GM12872 (cell line): ENCODE measurements around the gene ABCC9.

Experiments used
- TF ChIP-seq, protein P1 (sequence below): IDR thresholded peaks from 3 replicates; pipeline ENCODE4 v1.5.1; 2011; ENCODE audit warnings: low read depth, mild to moderate bottlenecking, low read length, moderate library complexity; ENCODE audit not compliant: insufficient read depth

Gene ABCC9

DNA sequence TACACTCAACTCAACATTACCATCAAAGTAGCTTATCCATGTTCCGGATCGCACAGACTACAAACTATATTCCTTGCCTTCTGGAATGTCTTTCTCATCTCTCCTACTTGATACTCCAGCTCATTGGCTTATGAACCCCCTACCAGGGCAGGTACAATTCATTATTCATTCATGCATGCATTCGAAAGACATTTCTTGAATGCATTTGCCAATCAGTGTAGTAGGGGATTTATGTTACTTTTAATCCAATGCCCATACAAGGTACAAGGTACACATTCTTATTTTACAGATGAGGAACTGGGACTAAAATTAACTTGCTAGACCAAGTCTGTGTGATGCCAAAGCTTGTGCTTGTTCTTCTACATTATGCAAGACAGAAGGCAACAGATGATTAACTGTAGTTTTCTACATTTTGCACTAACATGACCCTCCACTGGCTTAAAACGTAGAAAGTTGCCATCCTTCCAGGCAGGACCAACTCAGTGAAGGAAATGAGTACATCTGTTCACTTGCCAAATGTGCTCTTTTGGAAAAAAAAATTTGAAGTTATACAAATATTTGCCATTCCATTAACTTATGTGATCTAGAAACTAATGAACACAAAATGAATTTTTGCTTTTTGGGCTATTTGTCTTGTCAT, 113.0 kb downstream of the ABCC9 start:
- TF ChIP-seq, protein P1, sequence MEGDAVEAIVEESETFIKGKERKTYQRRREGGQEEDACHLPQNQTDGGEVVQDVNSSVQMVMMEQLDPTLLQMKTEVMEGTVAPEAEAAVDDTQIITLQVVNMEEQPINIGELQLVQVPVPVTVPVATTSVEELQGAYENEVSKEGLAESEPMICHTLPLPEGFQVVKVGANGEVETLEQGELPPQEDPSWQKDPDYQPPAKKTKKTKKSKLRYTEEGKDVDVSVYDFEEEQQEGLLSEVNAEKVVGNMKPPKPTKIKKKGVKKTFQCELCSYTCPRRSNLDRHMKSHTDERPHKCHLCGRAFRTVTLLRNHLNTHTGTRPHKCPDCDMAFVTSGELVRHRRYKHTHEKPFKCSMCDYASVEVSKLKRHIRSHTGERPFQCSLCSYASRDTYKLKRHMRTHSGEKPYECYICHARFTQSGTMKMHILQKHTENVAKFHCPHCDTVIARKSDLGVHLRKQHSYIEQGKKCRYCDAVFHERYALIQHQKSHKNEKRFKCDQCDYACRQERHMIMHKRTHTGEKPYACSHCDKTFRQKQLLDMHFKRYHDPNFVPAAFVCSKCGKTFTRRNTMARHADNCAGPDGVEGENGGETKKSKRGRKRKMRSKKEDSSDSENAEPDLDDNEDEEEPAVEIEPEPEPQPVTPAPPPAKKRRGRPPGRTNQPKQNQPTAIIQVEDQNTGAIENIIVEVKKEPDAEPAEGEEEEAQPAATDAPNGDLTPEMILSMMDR = no peak

DNA sequence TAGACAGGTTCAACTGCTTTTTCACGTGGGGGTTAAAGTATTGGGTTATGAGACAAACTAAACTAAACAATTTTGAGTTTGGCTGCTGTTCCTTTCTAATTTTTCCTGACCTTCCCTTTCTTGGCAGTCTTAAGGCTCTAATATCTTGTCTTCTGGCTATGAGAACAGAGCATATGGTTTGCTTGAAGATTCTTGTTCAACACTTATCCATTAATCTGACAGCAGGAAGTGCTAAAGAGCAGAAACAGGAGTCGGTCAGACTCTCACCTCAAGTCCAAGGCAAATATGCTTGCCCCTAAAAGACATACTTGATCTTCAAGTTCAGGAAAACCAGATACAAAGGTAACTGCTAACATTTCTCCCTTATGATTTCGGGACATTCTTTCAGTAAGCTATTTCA, 114.1 kb downstream of the ABCC9 start:
- TF ChIP-seq, protein P1 = no peak

DNA sequence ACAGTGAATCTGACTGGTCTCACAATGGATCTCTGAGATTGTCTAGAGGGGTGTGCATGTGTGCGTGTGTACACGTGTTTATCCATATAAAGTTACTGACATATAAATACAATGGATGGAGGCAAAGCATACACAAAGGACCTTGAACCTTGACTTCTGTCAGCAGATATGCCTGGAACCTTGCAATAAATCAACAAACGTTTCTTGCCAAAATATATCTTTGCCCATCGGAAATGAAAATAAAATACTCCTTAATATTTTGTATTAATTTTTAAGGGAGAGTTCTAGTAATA, 114.7 kb downstream of the ABCC9 start:
- TF ChIP-seq, protein P1 = no peak

GRCh38 chr12:21825886-21826617, 115.2 kb downstream of the ABCC9 start:
- TF ChIP-seq, protein P1 = no peak

GRCh38 chr12:21823581-21823980, 117.6 kb downstream of the ABCC9 start:
- TF ChIP-seq, protein P1 = no peak

DNA sequence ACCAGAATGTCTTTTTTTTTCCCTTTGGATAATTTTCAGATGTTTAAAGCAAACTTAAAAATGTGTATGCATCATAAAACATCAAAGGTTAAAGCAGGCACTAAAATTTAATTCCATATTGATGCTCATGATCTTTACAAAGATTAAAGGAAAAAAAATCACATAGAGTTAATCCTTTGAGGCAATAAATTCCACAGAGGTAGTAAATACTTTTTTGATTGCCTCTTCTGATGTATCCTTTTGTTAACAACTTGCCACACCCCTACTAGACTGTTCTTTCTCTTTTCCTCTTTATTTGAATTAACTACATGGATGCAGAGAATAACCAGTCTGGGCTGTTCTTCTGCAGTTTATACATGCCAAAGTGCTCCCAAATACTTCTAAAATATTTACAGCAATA, 121.5 kb downstream of the ABCC9 start:
- TF ChIP-seq, protein P1 = no peak

- TF ChIP-seq, protein P1 = no peak
These were observed 122.0 kb downstream of the ABCC9 start for GRCh38 chr12:21819236-21819635.
